Embryonic facial prominence (tissue), 1 donor: ENCODE data around the gene TTC6.

Experiments
- DNase-seq: peaks from one replicate; pipeline ENCODE4 v3.0.0-alpha.2; 2016; ENCODE audit errors: extremely low spot score

Gene TTC6

DNA sequence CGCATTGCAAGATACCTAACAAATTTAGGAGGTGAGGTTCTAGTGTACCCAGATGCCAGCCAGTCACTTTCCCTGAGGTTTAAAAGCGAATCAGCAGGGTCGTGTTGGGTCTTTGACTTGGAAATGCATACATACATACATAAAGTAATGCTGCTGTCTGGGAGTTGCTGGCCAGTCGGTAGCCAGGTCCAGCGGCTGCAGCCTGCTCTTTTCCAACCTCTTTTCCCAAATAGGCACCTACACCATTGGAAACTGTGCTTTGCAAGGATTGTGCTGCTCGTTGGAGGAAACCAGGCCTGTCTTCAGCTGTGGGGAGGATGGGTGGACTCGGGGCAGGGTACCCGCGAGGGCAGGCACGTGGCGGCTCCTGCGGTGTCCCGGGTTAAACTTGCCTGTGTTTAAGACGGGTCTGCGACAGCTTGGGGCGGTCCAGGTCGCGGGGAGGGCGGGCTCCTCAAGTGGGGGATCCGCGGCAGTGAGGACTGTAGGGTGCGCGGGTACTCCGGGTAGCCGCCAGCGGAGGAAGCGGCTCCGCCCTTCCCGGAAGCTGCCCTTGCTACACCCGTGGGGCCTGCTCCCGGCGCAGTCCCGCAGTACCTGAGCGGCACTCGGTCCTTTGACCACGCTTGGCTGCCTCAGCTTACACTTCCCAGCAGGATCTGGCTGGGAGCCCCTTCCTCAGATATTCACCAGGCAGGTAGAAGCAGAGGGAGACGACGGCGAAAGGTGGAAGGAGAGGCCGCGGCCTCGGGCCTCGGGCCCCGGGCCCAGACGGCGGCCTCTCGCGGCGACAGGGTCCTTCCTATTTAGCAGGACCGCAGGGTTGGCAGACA lies 2.7 kb downstream of the TTC6 start:
- DNase-seq: no peak

DNA sequence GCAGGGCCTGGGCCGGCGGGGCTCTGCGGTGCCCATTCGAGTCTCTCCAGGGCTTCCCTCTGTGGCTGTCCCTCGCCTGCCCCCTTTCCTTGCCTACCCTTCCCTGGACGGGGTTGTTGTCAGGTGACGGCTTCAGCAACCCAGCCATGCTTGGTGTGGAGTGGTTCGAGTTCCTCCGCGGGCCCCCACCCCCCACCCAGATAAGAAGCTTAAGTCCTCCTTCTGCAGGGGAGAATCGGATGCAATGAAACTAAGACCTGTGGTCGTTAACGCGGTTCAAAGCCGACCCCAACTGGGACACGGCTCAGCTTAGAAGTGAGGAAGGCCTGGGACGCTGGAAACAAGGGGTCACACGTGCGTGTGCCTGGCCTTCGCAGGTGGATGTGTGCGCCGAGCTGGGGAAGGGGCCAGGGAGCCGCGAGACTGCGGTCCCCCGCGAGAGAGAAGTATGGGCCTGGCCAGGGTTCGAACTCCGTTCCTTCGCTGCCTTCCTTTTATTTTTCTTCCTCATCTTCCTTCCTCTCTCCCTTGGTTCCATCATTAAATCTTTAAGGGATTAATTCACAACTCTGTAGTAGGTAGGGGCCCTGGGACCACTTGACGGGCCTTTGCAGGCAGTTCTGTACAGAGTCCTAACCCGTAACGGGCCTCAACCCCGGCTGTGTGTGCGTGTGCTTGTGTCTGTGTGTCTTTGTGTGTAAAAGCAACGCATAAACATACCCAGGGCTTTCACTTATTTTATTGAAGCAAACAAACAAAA lies 3.5 kb downstream of the TTC6 start:
- DNase-seq: no peak

DNA sequence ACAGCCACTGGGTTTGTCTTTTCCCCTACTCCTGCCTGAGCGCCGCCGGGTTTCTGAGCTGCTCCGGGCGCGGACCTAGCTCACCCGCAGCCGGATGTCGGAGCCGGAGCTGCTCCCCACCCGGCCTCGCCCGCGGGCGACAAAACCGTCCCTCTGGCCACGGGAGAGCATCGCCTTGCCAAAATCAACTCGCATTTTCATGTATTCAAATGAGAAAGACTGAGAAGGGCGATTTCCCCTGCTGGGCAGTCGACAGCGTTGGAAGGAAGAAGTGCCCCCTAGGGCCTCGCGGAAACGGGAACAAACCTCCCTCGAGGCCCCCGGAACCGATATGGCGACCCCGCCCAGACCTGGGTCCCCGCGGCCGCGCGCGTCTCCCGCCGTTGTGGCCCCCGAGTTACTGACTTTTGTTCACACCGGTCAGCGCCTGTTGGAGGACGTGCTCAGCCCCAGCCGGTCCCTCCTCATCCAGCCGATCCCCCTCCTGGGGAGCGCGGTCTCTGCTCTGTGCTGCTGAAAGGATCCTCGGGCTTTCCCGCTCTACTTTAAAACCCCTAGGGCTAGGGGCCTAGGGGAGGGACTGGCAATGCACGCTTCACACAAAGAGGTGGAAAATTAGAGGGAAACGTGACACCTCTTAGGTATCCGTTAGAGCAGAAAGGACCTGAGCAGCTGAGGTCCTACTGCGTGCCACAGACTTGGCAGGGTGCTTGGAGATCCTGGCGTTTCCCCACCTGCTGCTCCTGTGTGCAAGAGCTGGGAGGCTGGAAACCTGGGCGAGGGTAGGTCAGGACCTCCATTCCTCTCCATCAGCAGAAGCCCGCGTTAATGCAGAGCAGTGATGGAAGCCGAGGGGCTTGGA lies 4.3 kb downstream of the TTC6 start:
- DNase-seq: no peak

DNA sequence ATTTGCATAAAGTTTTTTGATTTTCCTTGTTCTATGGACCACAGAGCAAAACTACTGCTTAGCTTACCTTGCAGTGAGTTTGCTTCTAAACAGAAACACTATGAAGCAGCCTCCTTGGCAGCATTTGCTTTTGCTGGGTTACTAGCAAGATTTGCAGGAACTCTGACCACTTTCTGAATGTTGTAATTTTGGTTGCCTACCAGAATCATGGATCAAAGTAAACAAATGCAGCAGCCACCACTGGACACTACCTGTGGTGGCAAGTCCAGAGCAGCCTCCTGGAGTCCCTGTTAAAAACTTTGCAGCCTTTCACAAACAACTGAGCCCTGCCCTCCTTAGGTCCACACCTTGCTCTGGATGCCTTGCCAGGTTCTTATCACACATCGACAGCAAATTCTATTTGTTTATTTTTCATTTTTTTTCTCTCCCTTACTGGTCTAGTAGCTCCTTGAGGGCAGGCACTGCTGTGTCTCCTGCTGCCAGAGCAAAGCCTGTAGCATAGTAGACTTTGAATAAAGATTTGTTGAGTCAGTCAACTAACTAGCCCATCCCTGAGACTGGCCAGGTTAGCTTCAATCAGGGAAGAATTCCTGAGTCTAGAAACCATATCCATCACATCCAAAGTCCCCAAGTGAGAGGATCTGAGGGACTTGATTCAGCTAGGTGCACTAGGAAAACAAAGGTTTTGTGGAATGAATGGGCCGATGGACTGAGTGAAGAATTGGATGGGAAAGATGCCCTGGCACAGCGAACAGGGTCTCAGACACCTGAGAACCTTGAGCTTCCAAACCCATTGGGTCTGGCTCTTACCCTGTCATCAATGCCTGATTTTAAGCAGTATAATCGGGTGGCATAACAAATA lies 5.7 kb downstream of the TTC6 start:
- DNase-seq: no peak

DNA sequence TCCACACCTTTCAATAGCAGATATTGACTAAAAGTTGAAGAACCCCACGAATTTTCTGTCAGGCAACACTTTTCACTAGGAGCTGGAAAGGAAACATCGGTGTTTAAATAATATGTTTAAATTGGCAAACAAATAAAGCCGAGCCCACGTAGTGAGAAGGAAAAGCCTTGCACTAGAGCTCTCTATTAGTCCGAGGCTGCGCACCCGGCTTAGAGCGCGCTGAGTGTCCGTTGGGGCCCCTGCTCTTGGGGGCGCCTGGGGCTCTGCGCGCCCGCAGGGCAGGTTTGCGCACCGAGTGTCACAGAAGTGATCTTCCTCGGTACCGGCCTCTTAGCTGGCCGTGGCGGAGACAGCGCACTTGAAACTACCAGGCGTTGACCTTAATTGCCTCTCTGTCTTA lies 6.4 kb downstream of the TTC6 start:
- DNase-seq: no peak

DNA sequence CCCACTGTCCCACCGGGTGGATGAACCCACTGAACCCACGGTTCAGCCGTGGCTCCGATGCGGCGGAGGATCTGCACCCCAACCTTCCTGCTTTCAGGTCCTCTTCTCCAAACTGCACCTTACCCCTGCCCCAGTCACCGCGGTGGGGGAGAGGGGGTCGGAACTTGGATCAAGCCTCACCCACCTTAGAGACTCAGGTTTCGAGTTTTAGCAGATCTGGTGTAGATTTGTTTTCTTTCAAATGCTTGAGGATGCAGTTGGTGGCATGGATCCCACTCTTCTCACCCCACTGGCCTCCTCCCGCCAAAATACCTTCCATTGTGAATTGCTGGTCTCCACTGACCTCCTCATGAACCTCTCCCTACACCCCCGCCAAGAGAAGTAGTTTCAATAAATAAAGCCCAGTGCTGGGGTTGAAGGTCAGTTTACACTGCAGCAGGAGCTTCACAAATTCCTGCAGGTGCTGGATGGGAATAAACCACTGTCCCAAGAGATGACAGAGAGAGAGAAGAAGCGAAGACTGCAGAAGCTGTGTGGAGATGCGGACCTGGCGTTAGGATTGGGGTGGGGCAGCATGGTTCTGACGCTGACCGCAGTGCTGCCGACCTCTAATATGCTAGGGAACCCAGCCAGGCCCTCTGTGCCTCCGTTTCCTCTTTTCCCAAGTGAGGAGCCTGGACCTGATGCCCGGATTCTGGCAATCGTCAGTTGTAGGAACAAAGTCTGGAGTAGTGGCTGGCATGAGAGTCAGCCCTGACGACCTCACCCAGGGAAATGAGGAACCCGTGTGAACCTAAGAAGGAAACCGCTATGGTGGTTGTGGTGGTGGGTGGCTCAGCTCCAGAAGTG lies 7.4 kb downstream of the TTC6 start:
- no peak for DNase-seq

DNA sequence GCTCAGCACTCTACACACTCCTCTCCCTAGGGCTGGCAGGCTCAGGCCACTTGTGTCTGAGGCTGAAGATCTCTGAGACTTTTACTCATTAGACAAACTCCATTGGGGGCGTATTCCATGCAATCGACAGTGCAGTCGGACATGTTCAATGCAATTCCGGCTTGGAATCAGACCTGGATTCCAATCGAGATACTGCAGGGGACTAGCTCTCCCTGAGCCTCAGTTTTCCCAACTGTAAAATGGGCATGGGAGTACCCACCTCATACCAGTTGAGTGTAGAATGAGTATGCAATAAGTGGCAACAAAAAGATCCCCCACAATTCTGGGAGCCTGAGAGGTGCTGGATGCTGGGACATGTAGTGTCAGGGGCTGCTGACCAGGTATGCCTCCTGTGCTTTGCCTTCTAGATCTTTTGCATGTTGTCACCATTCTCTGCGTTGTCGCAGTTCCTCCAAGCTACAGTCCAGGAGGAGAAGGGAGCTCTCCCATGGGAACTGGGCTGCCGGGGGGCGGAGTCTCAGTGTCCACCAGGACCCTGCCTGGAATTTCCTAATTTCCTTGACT lies 8.3 kb downstream of the TTC6 start:
- DNase-seq: no peak

DNA sequence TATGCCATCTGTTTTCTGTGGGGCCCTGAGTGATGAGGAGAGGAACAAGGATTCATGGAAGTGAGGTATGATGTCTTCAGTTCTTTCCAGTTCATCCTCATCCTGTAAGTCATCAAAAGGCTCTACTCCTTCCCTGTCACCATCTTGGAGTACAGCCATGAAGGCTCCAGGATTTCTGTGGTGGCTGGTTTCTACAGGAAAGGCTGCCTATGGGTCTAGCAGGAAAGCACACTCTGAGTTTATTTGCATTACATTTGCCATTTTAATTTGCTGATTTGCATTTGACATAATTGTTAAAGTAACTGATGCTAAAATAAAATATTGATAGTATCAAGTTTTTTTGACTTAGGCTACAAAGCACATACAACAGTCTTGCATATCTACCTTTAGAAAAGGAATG lies 11.2 kb downstream of the TTC6 start:
- no peak for DNase-seq

DNA sequence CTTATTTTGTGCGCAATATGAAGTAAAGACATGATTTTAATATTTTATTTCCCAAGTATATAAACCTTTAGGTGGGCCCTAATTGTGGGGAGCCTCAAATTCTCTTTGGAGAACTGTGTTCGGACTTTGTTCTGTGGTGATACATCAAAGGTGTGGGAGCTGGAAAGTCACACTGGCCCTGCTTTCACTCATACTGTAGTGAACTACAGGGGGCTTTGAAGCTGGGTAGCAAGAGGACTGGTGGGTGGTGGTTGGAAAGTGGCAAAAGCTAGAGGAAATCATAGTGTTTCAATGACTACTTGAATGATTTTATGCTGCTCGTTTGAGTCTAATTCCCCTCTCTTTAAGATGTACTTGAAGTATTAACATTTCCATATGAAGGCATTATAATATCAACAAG lies 13.2 kb downstream of the TTC6 start:
- no peak for DNase-seq

DNA sequence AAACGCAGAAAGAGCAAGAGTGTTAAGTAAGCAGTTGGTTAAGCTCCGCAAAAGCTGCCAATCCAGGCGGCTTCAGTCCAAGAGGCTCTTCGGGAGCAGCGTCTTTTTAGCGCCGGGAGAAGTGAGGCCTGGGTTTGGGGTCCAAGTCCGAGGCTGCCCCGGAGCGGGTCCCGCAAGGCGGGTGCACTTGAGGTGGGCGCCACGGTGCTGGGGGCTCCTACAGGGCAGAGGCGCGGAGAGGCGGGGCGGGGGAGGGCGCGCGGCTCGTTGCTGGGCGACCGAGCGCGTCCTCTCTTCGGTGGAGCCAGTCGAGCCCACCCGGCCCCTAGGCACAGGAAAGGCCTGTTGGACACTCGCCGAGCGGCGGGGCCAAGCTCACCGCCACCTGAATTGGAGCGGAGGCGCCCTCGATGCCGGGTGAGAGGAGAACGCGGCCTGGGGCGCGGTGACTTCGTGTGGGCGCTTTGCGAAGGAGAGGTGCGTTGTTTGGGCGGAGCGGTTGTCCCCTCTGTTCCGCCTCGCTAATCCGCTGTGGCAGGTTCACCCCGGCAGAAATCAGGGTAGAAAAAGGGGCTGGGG lies 15.6 kb downstream of the TTC6 start:
- DNase-seq: no peak

DNA sequence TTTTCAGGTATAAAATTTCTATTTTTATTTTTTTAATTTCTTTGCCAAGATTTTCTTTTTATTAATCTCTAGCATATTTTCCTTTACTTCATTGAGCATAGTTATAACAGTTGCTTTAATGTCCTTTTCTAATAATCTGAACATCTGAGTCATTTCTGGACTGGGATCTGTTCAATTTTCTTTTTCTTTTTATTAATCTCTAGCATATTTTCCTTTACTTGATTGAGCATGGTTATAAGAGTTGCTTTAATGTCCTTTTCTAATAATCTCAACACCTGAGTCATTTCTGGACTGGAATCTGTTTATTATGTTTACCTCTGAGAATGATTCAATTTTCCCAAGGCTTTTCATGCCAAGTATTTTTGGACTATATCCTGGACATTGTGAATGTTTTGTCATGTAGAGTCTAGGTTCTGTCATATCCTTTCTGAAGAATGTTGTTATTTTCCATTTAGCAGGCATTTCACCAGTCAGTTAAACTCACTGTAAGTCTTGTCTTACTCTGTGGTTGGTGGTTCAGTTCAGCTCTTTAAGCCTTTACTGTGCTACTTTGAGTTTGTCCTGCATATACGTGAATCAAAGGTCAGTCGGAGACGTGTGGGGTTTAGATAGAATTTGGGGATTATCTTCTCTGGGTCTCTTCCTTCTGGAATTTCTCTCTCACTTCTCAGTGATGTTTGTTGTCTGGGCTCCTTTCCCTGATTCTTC lies 20.3 kb downstream of the TTC6 start:
- DNase-seq: no peak

DNA sequence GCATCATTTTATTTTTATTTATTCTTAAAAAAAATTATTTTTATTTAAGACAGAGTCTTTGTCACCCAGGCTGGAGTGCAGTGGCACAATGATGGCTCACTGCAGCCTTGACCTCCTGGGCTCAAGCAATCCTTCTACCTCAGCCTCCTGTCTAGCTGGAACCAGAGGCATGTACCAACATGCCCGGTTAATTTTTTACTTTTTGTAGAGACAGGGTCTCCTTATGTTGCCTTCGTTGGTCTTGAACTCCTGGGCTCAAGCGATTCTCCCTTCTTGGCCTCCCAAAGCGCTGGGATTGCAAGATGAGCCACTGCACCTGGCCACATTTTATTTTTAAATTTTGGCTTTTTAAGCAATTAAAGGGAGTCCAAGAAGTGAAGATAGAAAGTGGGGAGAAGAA lies 21.4 kb downstream of the TTC6 start:
- no peak for DNase-seq

DNA sequence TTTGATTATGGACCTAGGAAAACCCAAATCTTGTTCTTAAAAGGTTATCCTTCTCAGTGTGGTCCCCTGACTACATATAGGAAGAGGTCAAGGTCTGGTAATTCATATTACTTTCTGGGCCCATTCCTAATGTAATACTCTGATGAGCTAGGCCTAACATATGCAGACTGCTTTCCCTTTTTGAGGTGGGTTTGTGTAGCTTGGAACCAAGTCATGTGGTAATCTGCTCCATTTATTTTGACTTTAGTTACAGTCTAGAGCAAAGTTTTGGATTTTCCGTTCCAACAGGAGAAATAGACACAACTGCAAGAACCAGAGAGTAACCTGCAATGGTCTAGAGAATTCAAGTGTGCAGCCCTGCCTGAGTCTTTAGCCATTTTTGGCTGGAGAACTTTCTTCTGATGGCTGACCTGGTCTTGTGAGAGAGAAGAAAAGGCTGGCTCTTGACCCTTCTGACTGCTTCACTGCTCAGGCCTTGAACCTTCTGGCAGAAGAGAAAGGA lies 22.5 kb downstream of the TTC6 start:
- no peak for DNase-seq

DNA sequence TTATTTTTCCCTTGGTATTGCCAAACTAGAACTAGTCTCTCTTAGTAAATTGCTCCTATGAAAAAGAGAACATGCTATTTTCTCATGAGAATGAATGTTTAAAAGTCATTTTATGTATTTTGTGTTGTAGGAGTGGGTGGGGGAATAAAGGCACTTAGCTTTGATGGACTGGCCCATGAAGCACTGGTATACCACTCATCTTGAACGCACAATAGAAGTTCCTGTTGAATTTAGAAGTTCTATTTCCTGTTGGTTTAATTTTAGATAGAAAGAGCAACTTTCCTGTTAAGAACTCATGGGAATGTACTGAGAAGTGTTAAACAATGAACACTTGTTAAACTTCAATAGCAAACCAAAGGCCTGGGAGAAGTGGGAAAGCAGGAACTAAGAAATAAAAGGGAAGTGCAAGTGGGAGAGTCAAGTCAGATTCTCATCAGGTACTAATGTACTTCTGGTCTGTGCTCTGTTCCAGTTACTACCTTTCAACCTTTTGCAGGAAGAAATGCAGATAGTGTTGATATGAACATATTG lies 23.1 kb downstream of the TTC6 start:
- DNase-seq: no peak

DNA sequence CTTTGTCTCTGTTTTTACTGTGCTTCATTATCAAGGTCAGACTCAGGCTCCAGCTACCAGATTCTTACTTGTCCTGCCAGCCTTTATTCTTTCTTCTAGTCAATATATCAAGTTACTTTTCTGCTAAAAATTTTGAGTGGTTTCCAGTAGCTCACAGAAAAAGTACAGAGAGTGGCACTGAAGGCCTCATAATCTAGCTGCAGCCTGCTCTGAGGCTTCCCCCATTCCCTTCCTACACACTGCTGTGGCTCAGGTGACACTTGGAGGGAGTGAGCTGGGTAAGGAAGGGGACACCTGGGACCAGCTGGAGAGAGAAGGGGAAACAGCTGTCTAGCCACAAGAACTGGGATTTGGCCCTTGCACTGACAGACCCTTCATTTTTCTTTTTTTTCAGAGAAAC lies 25.4 kb downstream of the TTC6 start:
- no peak for DNase-seq

DNA sequence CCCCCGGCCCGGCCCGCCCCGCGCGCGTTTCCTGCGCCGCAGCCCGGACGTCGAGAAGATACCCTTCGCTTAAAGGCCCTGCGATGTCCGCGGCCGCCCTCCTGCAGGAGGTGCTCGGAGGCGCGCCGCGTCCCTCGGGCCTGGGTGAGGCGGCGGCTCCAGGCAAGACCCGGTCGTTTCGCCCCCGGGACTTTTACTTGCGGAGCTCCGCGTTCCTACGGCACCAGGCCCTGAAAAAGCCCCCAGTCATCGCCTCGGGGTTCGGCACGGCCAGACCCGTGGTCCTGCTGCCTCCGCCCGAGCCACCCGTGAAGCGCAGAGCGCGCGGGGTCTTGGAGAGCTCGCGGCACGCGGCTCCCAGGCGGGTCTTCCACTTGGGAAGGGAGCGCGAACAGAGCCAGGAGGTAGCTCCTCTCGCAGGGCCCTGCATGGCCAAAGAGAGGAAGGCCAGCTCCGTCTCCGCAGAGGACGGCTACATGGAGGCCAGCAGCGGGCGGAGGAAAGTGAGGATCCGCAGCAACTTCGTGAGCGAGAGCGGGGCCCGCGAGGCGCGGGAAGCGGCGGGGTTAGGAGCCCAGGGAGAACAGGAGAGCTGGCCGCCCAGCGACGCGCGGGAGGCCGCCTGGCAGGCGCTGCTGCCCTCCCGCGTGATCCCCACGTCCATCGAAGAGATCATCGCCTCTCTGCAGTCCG lies 26.9 kb downstream of the TTC6 start:
- no peak for DNase-seq

DNA sequence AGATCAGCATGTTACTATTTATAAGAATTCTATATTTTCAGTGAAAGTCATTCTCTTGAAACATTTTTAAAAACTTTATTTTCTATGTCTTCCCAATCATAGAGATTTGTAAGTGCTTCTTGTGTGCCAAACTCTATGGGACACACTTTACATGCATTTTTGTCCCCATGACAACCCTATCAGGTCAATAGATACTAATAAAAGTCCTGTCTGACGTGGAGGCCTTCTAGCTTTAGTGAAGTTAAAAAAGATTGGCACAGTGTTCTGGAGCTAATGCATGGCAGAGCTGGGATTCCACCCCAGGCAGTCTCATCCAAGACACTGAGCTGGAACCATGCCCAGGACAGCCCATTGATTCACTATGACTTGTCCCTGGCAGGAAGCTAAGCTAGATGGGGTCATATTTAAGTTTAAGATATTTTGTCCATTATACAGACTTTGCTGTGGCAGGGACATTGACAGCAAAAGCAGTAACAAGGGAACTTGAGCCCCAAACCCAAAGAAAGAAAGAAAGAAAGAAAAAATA lies 28.1 kb downstream of the TTC6 start:
- no peak for DNase-seq

DNA sequence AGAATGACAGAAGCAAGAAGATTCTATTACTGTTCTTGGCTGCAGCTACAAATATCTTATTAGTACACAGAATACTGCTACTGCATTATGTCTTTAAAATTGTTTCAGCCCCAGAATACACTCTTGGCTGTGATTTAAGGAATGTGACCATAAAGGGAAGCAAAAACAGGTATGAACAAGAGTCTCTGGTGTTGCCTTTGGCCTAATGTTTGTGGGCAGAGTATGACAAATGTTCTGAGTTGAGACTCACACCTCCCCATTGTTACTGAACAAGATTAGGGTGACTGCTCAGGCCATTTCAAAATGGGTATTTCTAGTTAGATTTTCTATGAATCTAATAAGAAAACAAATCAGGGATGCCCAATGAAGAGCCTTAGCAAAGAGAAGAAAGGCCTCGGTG lies 28.5 kb downstream of the TTC6 start:
- DNase-seq: no peak
